ENCODE data around the gene CCDC24. TPM values are rescaled to one million over a fixed set of nuclear protein-coding genes. Genes with fewer than 3 reads are reported as not detected.
A peak's percentile ranks its signal among the peaks of the same experiment; 100 is the strongest.

The CCDC24 gene
- total and polyA plus RNA-seq, 9 of the 15 experiments (the other 6 are each of a cell fraction or from before 2014, with no cell fraction given): 0.31 to 4.5 (median 1.5) TPM

GRCh38 chr1:43969416-43969745 is 22.0 kb upstream of the CCDC24 start (continued):
- TF ChIP-seq PRDM10 (IDR thresholded peaks at IDR 0.05; ENCODE audit: partially characterized antibody): peak; percentile 6
- TF ChIP-seq ZNF586 (CRISPR knock-in tag; conservative IDR thresholded peaks at IDR 0.05): no peak
- no peak for TF ChIP-seq NR0B1 (IDR thresholded peaks at IDR 0.05; ENCODE audit: partially characterized antibody)
- no peak for TF ChIP-seq SNIP1 (IDR thresholded peaks at IDR 0.05; ENCODE audit: low read depth)
- TF ChIP-seq SMARCE1 (IDR thresholded peaks at IDR 0.05): no peak
- TF ChIP-seq ZNF395 (CRISPR knock-in tag; IDR thresholded peaks at IDR 0.05): no peak
- no peak for TF ChIP-seq MYC (IDR thresholded peaks at IDR 0.05; ENCODE audit: low read depth, low read length)
- no peak for TF ChIP-seq MYC (CRISPR knock-in tag; IDR thresholded peaks at IDR 0.05; ENCODE audit: borderline replicate concordance, low read depth)
- TF ChIP-seq LARP7 (IDR thresholded peaks at IDR 0.05): peak; percentile 57; the same call in 1 of the 2 replicates
- peak; percentile 18; the same call in 1 of the 2 replicates for TF ChIP-seq ZBTB2 (IDR thresholded peaks at IDR 0.05)
- no peak for TF ChIP-seq CAMTA2 (CRISPR knock-in tag; conservative IDR thresholded peaks at IDR 0.05)
- TF ChIP-seq OTX1 (CRISPR knock-in tag; IDR thresholded peaks at IDR 0.05): peak; percentile 56
- TF ChIP-seq NR2F6 (CRISPR knock-in tag; IDR thresholded peaks at IDR 0.05): no peak
- TF ChIP-seq HDGF (IDR thresholded peaks at IDR 0.05): 0 out of 2 replicates have a peak, but pooled peaks have one; percentile 32
- TF ChIP-seq CHD2 (IDR thresholded peaks at IDR 0.05; ENCODE audit: low read depth, low read length): no peak
- no peak for TF ChIP-seq NR2C2 (CRISPR knock-in tag; IDR thresholded peaks at IDR 0.05)
- TF ChIP-seq NR2C2 (tag; IDR thresholded peaks at IDR 0.05): 0 out of 2 replicates have a peak, but pooled peaks have one; percentile 92
- TF ChIP-seq EHMT2 (IDR thresholded peaks at IDR 0.05): peak; percentile 35; the same call in 1 of the 2 replicates
- TF ChIP-seq FOXO4 (CRISPR knock-in tag; IDR thresholded peaks at IDR 0.05): no peak
- TF ChIP-seq ZNF766 (CRISPR knock-in tag; conservative IDR thresholded peaks at IDR 0.05): 0 out of 2 replicates have a peak, but pooled peaks have one; percentile 31
